ENCODE measurements around the gene PPP2R2C. TPM values are rescaled to one million over a fixed set of nuclear protein-coding genes. Genes with fewer than 3 reads are reported as not detected.
A peak's percentile ranks its signal among the peaks of the same experiment; 100 is the strongest.

Gene PPP2R2C
- total RNA-seq, 1 donor from 2014 or later: 12.3 TPM

DNA sequence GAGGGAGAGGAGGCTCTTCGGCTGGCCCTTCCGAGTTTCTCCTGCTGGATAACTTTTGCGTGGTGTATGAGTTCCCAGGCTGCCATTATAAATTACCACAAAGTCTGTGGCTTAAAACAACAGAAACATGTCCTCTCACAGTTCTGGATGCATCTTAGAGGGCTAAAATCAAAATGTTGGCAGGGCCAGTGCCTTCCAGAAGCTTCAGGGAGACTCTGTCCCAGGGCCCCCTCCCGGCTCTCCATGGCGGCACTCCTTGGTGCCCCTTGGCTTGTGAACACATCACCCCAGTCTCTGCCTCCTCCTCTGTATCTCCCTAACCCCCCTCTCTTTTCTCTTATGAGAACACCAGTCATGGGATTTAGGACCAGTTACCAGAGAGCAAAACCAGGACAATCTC, 23.3 kb upstream of the PPP2R2C start:
- no peak for DNase-seq (ENCODE audit: missing footprints)
- intact Hi-C loops (cut with DNase I): no loop called here
- ATAC-seq: no peak

DNA sequence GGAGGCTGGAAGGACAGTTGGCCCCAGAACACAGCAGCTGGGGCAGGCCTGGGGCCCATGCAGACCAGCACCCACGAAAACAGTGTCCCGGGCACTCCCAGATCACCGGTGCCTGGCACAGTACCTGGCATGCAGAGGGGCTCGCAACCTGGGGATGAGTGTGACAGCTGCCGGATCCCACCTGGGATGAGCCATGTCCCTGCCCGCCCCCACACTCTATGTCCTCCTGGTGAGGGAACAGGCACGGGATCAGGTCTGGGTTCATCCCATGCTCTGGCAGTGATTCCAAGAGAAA, 22.8 kb upstream of the PPP2R2C start:
- intact Hi-C loops (cut with DNase I): no loop called here
- ATAC-seq (no peak), DNase-seq (ENCODE audit: missing footprints) (no peak)

DNA sequence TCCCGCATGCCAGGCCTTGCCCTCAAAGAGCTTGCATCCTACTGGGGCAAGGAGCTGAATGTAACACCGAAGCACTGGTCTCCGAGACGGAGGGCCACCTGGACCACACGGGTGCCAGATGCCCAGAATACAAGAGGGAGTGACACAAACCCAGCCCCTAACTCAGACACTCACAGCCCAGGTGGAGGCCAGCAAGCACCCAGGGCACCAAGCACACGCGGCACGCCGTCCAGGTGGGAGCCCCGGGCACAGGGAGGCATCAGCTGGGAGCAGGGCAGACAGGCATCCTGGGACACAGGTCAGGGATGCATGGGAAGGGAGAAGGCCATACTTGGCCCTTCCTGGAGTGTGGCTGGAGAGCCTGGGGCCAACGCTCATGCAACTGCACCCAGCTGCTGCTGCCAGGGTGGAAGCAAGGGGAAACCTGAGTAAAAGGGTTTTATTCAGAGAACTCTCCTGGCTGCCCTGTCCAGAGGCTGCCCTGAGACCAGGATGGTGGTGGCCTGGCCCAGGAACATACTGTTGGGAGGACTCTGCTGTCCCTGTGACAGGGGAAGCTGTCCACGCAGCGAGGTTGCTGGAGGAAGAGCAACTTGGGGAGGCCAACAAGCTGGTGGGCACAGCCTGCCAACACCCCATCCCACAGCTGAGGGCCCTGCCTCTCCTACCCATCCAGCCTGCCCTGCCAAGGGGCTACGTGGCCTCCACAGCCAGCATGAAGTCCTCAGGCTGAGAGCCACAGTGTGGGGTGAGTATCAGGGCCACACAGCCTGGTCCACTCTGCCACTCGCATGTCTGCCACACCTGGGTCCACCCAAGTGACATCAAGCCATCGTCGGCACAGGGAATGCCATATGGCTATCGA, 22.2 kb upstream of the PPP2R2C start:
- ATAC-seq (no peak), DNase-seq (ENCODE audit: missing footprints) (no peak)
- intact Hi-C loops (cut with DNase I): no loop called here

DNA sequence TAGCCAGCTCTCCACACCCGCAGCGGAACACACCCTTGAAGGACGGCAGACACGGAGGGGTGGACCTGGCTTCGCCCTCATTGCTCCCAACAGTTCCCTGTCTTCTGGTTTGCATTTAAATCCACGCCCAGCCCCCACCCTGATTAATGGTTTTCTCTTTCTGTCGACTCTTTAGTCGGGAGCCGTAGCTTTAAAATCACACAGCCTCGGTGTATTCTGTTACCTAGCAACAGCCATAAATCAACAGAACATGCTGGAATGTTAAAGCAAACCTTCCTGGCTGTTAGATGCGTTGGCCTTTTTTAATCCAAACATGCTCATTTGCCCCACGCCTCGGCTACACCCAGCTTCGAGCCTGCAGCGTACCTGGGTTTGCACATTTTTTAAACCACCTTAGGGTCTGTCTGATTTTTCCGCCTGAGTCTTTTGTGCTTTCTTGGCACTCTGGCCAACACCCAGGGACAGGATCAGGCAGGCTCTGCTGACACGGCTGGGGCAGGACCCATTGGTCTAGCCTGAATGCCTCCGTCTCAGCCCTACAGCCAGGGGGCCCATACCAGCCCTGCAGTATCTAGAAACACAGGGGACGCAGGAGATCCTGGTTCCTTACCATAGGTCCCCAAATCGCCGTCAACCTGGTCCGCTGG, 21.4 kb upstream of the PPP2R2C start:
- no peak for DNase-seq (ENCODE audit: missing footprints)
- intact Hi-C loops (cut with DNase I): no loop called here
- peak; percentile 17 for ATAC-seq

DNA sequence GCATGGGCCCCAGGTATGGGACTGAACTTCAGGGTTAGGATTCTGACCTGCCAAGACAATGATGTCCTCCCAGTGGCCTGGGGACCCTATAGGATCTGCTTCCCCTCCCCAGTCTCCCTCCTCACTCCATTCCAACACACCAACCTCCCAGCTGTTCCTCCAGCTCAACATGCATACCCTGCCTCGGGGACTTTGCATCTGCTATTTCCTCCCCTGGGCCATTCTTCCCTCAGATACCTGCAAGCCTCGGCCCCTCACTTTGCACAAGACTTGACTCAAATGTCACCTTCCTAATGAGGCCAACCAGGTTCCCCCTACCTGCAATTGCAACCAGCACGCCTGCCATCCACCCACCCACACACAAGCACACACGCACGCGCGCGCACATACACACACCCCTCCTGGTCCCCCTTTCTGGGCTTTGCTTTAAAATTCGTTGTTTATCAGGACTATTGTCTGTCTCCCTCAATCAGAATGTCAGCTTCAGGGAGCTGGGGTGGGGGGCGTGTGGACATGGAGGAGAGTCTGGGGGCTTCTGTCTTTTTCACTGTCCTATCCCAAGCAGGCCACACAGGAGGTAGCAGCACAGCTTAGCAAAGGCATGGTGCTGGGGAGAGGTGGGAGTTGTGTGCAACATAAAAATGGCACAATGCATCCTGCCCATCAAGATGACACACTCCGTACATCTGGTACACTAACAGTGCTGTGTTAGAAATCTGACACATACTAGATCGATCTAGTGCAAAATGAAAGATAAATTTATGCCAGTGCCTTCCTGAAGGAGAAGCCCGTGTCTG, 20.6 kb upstream of the PPP2R2C start:
- no peak for ATAC-seq

DNA sequence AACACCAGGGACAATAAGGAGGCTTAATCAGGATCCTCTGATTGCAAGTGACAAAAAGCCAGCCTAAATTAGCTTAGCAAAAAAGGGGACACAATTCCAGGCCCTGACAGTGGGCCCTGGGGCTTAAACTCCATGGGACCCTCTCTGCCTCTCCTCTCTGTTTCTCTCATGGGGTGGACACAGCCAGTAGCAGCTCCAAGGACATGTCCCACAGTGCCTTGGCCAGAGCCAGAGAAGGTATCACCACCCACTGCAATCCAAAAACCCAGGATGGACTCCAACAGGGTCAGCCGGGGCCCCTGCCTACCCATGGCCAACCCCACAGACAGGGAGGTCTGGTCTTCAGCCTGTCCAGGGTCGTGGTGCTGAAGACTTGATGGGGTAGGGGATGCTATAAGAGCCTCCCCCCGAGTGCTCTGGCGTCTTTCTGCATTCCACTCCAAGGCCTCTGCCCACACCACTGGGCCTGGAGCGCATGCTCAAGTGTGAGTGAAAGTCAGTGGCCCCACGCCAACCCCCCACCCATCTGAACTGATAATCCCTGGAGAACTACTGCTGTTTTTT, 19.7 kb upstream of the PPP2R2C start:
- ATAC-seq: no peak
- intact Hi-C loops (cut with DNase I): no loop called here
- DNase-seq (ENCODE audit: missing footprints): no peak

More for the DNA sequence above, 20.6 kb upstream of the PPP2R2C start:
- intact Hi-C loops (cut with DNase I): no loop called here
- no peak for DNase-seq (ENCODE audit: missing footprints)

DNA sequence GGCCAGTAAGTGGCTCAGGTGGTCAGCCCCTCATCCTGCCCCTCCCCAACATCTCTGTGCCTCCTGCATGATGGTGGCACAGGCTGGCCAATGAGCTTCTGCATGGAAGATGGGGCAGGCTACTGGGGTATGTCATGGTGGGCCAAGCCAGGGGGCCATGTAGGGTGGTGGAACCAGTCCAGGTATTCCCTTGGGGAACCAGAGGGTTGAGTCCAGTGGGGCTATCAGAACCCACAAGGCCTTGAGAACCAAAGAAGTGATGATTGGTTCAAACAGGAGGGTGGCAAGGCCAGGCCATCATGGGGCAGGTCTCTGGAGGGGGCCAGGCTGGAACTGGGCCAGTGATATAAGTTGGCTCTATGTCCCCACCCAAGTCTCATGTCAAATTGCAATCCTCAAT, 18.8 kb upstream of the PPP2R2C start:
- DNase-seq (ENCODE audit: missing footprints) (no peak), ATAC-seq (no peak)
- intact Hi-C loops (cut with DNase I): no loop called here

DNA sequence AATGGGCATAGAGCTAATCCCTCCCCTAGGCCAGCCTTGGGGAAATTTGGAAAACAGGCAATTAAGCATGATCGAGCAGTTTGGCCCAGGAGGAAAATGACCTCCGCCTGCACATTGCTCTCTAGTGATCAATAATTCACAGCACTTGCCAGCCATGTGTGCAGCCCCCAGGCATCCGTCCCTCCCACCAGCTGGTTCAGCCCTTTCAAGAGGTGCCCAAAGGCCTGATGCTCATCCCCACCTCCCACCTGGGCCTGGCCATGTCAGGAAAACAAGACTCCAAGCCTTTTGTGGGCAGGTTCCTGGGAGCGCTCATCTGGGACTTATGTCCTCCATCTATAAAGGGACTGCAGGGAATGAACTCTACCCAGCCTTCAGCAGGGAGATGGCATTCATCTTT, 17.5 kb upstream of the PPP2R2C start:
- ATAC-seq (no peak), DNase-seq (ENCODE audit: missing footprints) (no peak)

DNA sequence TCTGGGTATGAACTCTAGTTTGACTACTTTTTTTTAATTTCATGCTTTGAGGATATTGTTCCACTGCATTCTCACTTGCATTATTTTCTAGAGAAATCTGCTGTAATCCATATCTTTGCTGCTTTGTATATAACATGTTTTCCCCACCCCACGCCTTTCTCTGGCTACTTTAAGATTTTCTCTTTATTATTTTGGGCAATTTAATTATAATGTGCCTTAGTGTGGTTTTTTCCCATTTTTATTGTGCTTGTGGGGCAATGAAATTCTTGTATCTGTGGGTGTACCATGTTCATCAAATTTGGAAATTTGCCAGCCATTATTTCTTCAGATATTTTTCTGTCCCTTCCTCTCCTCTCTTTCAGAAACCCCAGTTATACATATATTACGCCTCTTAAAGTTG, 15.1 kb upstream of the PPP2R2C start:
- ATAC-seq (no peak), DNase-seq (ENCODE audit: missing footprints) (no peak)
- intact Hi-C loops (cut with DNase I): no loop called here

More for the DNA sequence above, 17.5 kb upstream of the PPP2R2C start:
- intact Hi-C loops (cut with DNase I): no loop called here

DNA sequence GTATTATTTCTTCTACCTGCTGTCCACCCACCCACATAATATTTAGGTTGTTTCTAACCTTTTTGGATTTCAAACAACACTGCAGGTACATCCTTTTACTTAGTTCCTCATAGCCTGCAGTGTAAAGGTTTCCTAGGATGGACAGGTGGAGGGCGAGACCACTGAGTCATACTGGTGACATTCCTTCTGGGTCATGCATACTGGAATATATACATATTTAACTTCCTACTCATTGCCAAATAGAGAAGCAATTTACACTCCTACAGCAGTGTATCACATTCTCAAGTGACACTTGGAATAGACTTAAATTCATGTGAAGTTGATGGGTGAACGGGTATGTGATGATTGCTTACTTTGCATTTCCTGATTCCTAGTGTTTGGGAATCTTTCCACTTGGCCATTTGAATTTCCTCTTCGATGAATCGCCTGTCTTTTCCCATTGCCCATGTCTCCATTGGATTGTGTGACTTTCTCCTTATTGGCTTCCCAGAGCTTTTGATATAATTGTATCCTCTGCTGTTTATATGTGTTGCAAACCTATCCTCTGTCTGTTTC, 8.2 kb upstream of the PPP2R2C start:
- ATAC-seq: no peak
- intact Hi-C loops (cut with DNase I): no loop called here
- DNase-seq (ENCODE audit: missing footprints): no peak

DNA sequence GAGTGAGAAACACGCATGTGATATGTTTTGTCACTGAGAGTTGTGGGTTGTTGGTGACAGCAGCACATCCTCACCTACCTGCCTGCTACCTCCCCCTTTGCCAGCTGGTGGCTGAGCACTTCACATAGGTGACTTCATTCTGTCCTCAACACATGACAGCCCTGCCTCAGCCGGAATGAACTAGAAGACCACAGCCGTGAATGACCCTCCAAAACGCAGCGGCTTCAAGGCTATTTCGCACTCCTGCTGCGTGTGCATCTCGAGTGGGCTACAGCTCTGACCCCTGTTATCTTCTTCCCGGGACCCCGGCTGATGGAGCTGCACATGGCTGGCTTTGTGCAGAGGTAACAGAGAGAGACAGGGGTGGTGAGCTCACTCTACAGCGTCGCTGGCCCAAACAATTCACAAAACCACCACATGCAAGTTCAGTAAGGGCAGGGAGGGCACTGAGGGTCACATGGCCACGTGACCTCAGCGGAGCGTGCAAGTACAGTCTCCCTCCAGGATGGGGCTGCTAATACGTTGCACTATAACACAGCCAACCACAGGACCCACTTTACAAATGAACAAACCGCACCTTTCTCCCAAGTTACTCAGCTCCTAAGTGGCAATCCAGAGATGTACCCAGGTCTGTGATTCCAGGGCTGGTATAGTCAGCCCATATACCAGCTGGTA, 6.3 kb upstream of the PPP2R2C start:
- DNase-seq (ENCODE audit: missing footprints) (no peak), ATAC-seq (no peak)
- intact Hi-C loops (cut with DNase I): no loop called here

DNA sequence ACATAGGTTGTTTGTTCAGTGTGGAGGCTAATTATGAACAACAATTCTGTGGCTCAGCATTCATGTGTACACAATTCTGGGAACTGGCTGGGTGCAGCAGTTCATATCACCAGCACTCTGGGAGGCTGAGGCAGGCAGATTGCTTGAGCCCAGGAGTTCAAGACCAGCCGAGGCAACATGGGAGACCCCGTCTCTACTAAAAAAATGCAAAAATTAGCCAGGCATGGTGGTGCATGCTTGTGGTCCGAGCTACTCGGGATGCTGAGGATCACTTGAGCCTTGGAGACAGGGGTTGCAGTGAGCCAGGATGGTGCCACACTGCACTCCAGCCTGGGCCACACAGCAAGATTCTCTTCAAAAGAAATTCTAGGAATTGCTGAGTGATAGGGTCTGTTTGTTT, 4.5 kb upstream of the PPP2R2C start:
- no peak for DNase-seq (ENCODE audit: missing footprints)
- ATAC-seq: no peak
- intact Hi-C loops (cut with DNase I): no loop called here

DNA sequence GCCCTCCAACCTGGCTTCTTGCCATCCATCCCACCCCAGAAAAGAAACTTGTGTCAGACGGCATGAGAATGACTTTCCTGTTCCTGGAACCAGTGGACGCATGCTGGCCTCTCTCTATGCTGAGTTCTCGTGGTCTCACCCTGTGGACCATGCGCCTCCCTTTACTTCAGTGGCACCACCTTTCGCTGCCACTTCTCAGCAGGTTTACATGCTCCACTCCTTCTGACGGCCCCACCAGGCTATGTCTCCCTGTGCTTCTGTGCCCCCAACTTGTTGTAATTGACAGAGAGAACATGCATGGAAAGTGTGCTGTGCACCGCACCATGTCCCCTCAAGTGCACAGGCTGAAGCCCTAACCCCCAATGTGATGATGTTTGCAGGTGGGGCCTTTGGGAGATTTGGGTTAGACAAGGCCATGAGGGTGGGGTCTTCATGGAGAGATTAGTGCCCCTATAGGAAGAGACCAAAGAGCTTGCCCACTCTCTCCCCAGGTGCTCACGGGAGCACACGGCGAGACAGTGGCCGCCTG, 3.1 kb upstream of the PPP2R2C start:
- intact Hi-C loops (cut with DNase I): no loop called here
- no peak for DNase-seq (ENCODE audit: missing footprints)
- ATAC-seq: no peak

DNA sequence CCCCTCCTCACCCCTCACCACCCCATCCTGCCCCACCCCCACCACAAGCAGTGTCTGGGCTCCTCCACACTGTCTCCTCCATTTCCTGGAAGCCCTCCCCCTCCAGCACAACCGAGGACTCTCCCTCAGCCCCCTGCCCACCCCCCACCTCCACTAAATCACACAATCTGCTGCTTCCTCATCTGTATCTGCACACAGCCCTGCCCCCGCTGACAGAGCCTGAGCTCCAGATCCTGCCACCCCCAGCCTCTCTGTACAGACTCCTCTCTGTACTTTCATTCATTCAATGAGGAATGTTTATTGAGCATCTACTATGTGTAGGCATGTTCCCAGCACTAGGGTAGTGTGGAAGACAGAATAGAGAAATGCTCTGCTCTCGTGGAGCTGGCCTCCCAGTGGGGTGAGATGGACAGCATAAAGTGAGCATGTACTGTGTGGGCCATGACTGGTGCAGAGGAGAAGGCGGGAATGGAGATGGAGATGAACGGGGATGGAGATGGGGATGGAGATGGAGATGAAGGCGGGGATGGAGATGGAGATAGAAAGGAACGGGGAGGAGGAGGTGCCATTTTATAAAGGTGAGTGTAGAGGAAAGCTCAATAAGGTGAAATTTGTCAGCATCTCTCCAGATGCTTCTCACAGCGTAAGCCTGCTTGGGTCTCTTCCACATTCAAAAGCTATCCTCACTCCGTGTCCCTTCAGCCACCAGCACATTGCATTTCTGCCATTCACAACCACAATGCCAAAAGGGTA, 2.5 kb upstream of the PPP2R2C start:
- intact Hi-C loops (cut with DNase I): loop anchor here (5.0 kb wide), 1 partner anchor 143 kb away; no protein-coding TSS in a partner anchor
- DNase-seq (ENCODE audit: missing footprints): no peak
- ATAC-seq: no peak

DNA sequence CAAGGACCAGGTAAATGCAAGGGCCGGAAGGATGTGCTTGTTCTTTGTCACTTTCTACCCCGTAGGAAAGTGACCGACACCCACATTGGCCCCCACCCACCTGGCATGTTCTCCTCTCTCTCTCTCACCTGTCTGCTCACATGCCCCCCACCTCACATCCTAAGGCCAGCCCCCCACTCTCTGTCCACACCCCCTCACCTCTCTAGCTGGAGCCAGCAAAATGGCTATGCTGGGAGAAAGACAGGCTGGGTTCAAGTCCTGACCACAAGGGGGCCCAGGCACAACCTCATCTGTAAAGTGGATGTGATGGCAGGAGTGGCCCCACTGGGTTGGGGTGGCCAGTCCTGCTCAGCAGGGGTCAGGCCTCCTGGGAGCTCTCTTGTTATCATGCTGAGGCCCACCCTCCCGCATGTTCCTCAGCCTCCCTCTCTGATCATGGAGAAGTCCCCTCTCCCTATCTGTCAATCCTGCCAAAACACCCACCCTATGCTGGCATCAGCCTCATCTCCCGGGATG, 1.7 kb upstream of the PPP2R2C start:
- no peak for DNase-seq (ENCODE audit: missing footprints)
- no peak for ATAC-seq
- intact Hi-C loops (cut with DNase I): loop anchor here (5.0 kb wide), 1 partner anchor 142 kb away; no protein-coding TSS in a partner anchor

DNA sequence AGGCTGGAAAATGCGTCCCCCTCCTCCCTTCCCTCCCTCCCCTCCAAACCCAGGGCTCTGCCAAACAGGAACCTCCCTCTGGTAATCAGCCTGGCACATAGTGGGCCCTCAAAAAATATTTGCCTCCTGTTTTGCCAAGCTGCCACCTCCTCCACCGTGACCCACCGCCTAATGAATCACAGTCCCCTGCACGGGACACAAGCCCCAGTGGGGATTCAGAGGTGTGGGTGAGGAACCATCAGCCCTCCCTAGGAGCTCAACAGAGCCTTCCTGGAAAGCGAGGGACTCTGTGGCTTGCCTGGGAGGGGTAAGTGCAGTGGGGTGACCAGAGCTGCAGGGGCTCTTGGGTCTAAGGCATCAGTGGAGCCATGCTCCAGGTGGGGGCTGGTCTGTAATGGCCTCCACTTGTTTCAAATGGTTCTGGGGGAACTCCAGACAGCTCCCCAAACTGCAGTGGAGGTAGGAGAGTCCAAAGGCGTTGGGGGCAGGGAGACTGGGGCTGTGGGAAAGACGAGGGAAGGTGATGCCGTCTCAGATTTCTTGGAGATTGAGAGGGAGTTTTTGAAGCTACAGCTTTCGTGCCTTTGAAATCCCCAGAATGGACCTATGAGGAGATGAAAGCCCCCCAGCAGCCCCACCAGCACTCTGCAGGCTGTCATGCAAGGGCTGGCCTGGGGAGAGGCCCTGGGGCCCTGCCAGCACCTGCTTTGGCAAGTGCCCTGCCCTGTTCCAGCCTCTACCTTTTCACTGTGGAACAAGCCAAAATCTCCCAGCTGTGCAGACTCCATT, 1.0 kb upstream of the PPP2R2C start:
- ATAC-seq (no peak), DNase-seq (ENCODE audit: missing footprints) (no peak)
- intact Hi-C loops (cut with DNase I): loop anchor here (5.0 kb wide), 1 partner anchor 141 kb away; no protein-coding TSS in a partner anchor

DNA sequence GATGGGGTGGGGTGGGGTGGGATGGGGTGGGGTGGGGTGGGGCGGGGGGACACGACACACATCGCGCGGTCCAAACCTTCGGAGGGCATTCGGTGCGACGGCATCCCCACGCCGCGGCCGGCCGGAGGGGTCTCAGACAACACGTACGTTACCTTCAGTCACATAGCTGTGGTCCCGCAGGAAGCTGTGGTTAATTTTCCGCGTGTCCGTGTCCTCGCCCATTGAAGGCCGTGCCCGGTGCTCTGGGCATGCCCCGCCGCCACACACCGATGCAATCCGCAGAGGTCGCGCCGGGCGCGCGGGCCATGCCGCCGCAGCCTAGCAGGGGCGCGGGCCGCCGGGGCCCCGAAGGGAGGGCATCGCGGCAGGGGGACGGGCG, 417 bp downstream of the PPP2R2C start:
- ATAC-seq (no peak), DNase-seq (ENCODE audit: missing footprints) (no peak)
- intact Hi-C loops (cut with DNase I): loop anchor here (5.0 kb wide), 1 partner anchor 140 kb away; no protein-coding TSS in a partner anchor
